H9 (cell line): ENCODE results near the gene JMJD7. TPM values are rescaled to one million over a fixed set of nuclear protein-coding genes. Genes with fewer than 3 reads are reported as not detected.

Experiments
- DNase-seq: peaks from one replicate; pipeline ENCODE4 v3.0.0-alpha.2; 2017
- H2AFZ ChIP-seq: one replicate; pipeline ENCODE4 v1.6.1; 2013; ENCODE audit warnings: mild to moderate bottlenecking, low read length, control low read depth, moderate library complexity
- H2AK5ac ChIP-seq: 2 replicates; pipeline ENCODE4 v1.6.1; 2013; ENCODE audit warnings: low read length, control low read depth, mixed read lengths; ENCODE audit not compliant: insufficient read length
- H2BK120ac ChIP-seq: one replicate; pipeline ENCODE4 v1.6.1; 2013; ENCODE audit warnings: low read depth, mild to moderate bottlenecking, low read length, control low read depth, inconsistent platforms; ENCODE audit not compliant: poor library complexity, severe bottlenecking
- H2BK12ac ChIP-seq: 2 replicates; pipeline ENCODE4 v1.6.1; 2013; ENCODE audit warnings: low read length, control low read depth, mixed read lengths, low read depth; ENCODE audit not compliant: insufficient read length
- H2BK15ac ChIP-seq: 2 replicates; pipeline ENCODE4 v1.6.1; 2013; ENCODE audit warnings: low read depth, low read length, control low read depth
- H2BK20ac ChIP-seq: one replicate; pipeline ENCODE4 v1.6.1; 2013; ENCODE audit warnings: low read depth, mild to moderate bottlenecking, low read length, control low read depth, inconsistent platforms; ENCODE audit not compliant: poor library complexity, severe bottlenecking
- H2BK5ac ChIP-seq: 2 replicates; pipeline ENCODE4 v1.6.1; 2013; ENCODE audit warnings: low read length, control low read depth, mixed read lengths; ENCODE audit not compliant: insufficient read length
- H3K14ac ChIP-seq: 2 replicates; pipeline ENCODE4 v1.6.1; 2013; ENCODE audit warnings: low read length, control low read depth; ENCODE audit not compliant: insufficient read depth
- H3K18ac ChIP-seq: 2 replicates; pipeline ENCODE4 v1.6.1; 2013; ENCODE audit warnings: low read depth, mild to moderate bottlenecking, mixed read lengths, low read length, control low read depth; ENCODE audit not compliant: insufficient read length
- H3K23ac ChIP-seq: 2 replicates; pipeline ENCODE4 v1.6.1; 2013; ENCODE audit warnings: low read length, control low read depth, mixed read lengths, low read depth; ENCODE audit not compliant: insufficient read length
- H3K23me2 ChIP-seq: 2 replicates; pipeline ENCODE4 v1.6.1; 2013; ENCODE audit warnings: low read depth, mild to moderate bottlenecking, mixed read lengths, low read length, control low read depth; ENCODE audit not compliant: insufficient read length, poor library complexity, severe bottlenecking
- H3K27ac ChIP-seq: 2 replicates; pipeline ENCODE4 v1.5.1; 2013; ENCODE audit warnings: low read length, control low read depth, mixed read lengths, low read depth; ENCODE audit not compliant: insufficient read length
- H3K27me3 ChIP-seq: 2 replicates; pipeline ENCODE4 v1.6.1; 2013; ENCODE audit warnings: low read length, control low read depth, inconsistent platforms; ENCODE audit not compliant: insufficient read depth
- H3K4ac ChIP-seq: 2 replicates; pipeline ENCODE4 v1.6.1; 2013; ENCODE audit warnings: low read depth, mild to moderate bottlenecking, control low read depth, inconsistent platforms, low read length, moderate library complexity
- H3K4me1 ChIP-seq: 2 replicates; pipeline ENCODE4 v1.6.1; 2013; ENCODE audit warnings: low read length, control low read depth, inconsistent platforms; ENCODE audit not compliant: insufficient read depth
- H3K4me2 ChIP-seq: 2 replicates; pipeline ENCODE4 v1.6.1; 2013; ENCODE audit warnings: low read length, control low read depth, mixed read lengths; ENCODE audit not compliant: insufficient read length, insufficient read depth
- H3K56ac ChIP-seq: 2 replicates; pipeline ENCODE4 v1.6.1; 2013; ENCODE audit warnings: low read depth, mild to moderate bottlenecking, mixed read lengths, low read length, control low read depth; ENCODE audit not compliant: insufficient read length
- H3K79me1 ChIP-seq: 2 replicates; pipeline ENCODE4 v1.6.1; 2013; ENCODE audit warnings: low read depth, mild to moderate bottlenecking, moderate library complexity, low read length, control low read depth, inconsistent platforms; ENCODE audit not compliant: insufficient read depth, poor library complexity, severe bottlenecking
- H3K79me2 ChIP-seq: 2 replicates; pipeline ENCODE4 v1.6.1; 2013; ENCODE audit warnings: low read length, control low read depth, inconsistent platforms; ENCODE audit not compliant: insufficient read depth
- H3K9ac ChIP-seq: 2 replicates; pipeline ENCODE4 v1.6.1; 2013; ENCODE audit warnings: low read length, control low read depth, mixed read lengths; ENCODE audit not compliant: insufficient read length; ENCODE audit errors: extremely low read depth
- H3K9me3 ChIP-seq: one replicate; pipeline ENCODE4 v1.6.1; 2013; ENCODE audit warnings: low read depth, low read length, inconsistent platforms; ENCODE audit not compliant: control insufficient read depth
- H3T11ph ChIP-seq: one replicate; pipeline ENCODE4 v1.6.1; 2013; ENCODE audit warnings: mild to moderate bottlenecking, low read length, control low read depth, inconsistent platforms
- H4K20me1 ChIP-seq: one replicate; pipeline ENCODE4 v1.6.1; 2013; ENCODE audit not compliant: control insufficient read depth, insufficient read length, insufficient read depth
- H4K5ac ChIP-seq: 2 replicates; pipeline ENCODE4 v1.6.1; 2013; ENCODE audit warnings: low read depth, mild to moderate bottlenecking, mixed read lengths, low read length, control low read depth; ENCODE audit not compliant: insufficient read length
- H4K8ac ChIP-seq: replicated peaks from 2 replicates; pipeline ENCODE4 v1.6.1; 2013; ENCODE audit warnings: low read length, control low read depth, mixed read lengths, low read depth; ENCODE audit not compliant: insufficient read length
- H4K91ac ChIP-seq: 2 replicates; pipeline ENCODE4 v1.6.1; 2013; ENCODE audit warnings: low read depth, mild to moderate bottlenecking, moderate library complexity, mixed read lengths, low read length, control low read depth; ENCODE audit not compliant: insufficient read length
- H3K27ac Mint-ChIP-seq, 3 experiments: 2 replicates in 2 of 3; 3 replicates in 1 of 3; pipeline ENCODE4 v1.8.0; 2020 to 2021; ENCODE audit warnings: mixed read lengths in 3 of 3, mild to moderate bottlenecking in 1 of 3, moderate library complexity in 1 of 3
- H3K27me3 Mint-ChIP-seq: 2 replicates; pipeline ENCODE4 v1.8.0; 2021; ENCODE audit warnings: low read depth, mild to moderate bottlenecking, moderate library complexity, mixed read lengths
- H3K36me3 Mint-ChIP-seq, 3 experiments: 2 replicates in 2 of 3; 3 replicates in 1 of 3; pipeline ENCODE4 v1.8.0; 2020 to 2021; ENCODE audit warnings: low read depth in 3 of 3, mixed read lengths in 3 of 3; ENCODE audit not compliant: insufficient read depth in 1 of 3
- H3K4me1 Mint-ChIP-seq, 2 experiments: 2 replicates each; pipeline ENCODE4 v1.8.0; 2020; ENCODE audit warnings: mixed read lengths in 2 of 2
- H3K4me3 Mint-ChIP-seq, 2 experiments: 2 replicates in 1 of 2; 3 replicates in 1 of 2; pipeline ENCODE4 v1.8.0; 2020 to 2021; ENCODE audit warnings: mild to moderate bottlenecking in 2 of 2, mixed read lengths in 2 of 2, moderate library complexity in 1 of 2
- H3K9me3 Mint-ChIP-seq, 2 experiments: 2 replicates in 1 of 2; 3 replicates in 1 of 2; pipeline ENCODE4 v1.8.0; 2020; ENCODE audit warnings: mild to moderate bottlenecking in 2 of 2, mixed read lengths in 2 of 2, moderate library complexity in 1 of 2
- CTCF ChIP-seq: fragments of 200-600 bp; sonication (generic); conservative IDR thresholded peaks from 3 replicates; pipeline ENCODE4 v1.8.0; 2021; ENCODE audit warnings: antibody characterized with exemption, mild to moderate bottlenecking
- WGBS: extraction: QIAGEN DNeasy Blood & Tissue Kit; methylation state at CpG from one replicate; pipeline ENCODE4 v1.1.7; 2013; ENCODE audit warnings: missing lambda C conversion rate, low lambda C conversion rate, mixed read lengths; ENCODE audit not compliant: insufficient read length; ENCODE audit errors: extremely low coverage; 5-methylcytosine and 5-hydroxymethylcytosine counted together
- total RNA-seq: library from RNA; stranded (reverse); gene quantifications from 2 replicates; pipeline ENCODE4 v1.2.1, GENCODE V29; 2021

JMJD7 gene
- total RNA-seq, 1 experiment from 2014 or later = 13.3 TPM

DNA sequence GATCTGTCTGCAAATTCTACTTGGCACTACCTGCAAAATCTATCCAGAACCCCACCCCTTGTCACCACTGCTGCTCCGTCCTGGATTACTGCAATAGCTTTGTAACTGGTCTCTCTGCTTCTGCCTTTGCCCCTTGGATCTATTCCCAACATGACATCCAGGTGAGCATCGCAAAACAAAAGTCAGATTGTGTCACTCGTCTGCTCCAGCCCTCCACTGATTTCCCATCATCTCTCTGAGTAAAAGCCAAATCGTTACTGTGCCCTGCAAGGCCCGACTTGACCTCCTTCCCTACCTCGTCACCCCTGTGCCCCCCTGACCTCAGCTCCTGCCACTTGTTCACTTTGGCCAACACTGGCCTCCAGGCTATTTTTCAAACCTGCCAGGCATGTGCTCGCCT lies 56.6 kb downstream of the JMJD7 start:
- Mint-ChIP-seq H3K36me3 (peaks cover 0 to 1% (median 0%) of the 10 kb centered on the region in 3 experiments; a peak in 2 of 7 replicates), H3K4me3 (no peak overlapping the region), H3K27ac (no peak overlapping the region), H3K27me3 (peaks cover 45% of the 10 kb centered on the region), H3K4me1 (peaks cover 6 to 10% of the 10 kb centered on the region in 2 experiments), H3K9me3 (no peaks in the 10 kb centered on the region; a peak in 1 of 5 replicates)
- no peaks in the 10 kb centered on the region for H4K20me1 ChIP-seq
- no peak overlapping the region for H4K91ac ChIP-seq
- TF ChIP-seq CTCF = no peak
- no peaks in the 10 kb centered on the region for H3K9me3 ChIP-seq
- no peak overlapping the region for H3K27ac ChIP-seq
- no peak overlapping the region for H2BK20ac ChIP-seq
- no peak overlapping the region for H4K5ac ChIP-seq
- no peak overlapping the region for H3T11ph ChIP-seq
- no peak overlapping the region for H3K18ac ChIP-seq
- H2BK120ac ChIP-seq = no peak overlapping the region
- H3K9ac ChIP-seq = no peak overlapping the region
- no peak overlapping the region for H3K23ac ChIP-seq
- DNase-seq = no peak
- peaks cover 7% of the 10 kb centered on the region; the same call in 1 of the 2 replicates for H3K27me3 ChIP-seq
- no peak overlapping the region for H4K8ac ChIP-seq
- H2BK5ac ChIP-seq = no peak overlapping the region
- no peak overlapping the region for H3K14ac ChIP-seq
- H3K4me1 ChIP-seq = no peaks in the 10 kb centered on the region
- no peaks in the 10 kb centered on the region for H3K79me2 ChIP-seq
- WGBS = no CpG with 5 or more reads among the region's 7 CpGs
- no peak overlapping the region for H3K4me2 ChIP-seq
- H3K79me1 ChIP-seq = no peaks in the 10 kb centered on the region
- H3K23me2 ChIP-seq = peaks cover 3% of the 10 kb centered on the region
- H2AFZ ChIP-seq = no peak overlapping the region
- H2BK12ac ChIP-seq = no peak overlapping the region
- H2BK15ac ChIP-seq = no peak overlapping the region
- H3K4ac ChIP-seq = no peak overlapping the region
- H3K56ac ChIP-seq = no peak overlapping the region
- H2AK5ac ChIP-seq = no peak overlapping the region
